ENCODE measurements around the gene MRPL40.

DNA sequence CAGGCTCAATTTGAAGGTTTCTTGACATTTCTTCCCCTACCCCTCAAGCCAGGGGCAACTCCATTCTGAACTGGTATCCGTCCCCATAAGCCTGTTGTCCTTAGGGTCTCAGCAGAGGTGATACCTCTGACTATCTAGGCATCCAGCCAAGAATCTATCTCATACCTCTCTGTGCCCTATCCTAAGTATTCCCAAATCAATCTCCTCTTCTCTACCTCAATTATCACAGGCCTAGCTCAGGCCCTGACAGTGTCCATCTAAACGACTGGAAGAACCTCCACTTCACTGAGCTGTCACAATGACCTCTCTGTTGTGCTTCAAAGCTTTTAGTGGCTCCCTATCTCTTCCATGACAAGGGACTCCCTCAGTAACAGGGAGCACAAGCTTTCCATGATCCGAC is 27.7 kb upstream of the MRPL40 start:
- TF ChIP-seq, protein P1, sequence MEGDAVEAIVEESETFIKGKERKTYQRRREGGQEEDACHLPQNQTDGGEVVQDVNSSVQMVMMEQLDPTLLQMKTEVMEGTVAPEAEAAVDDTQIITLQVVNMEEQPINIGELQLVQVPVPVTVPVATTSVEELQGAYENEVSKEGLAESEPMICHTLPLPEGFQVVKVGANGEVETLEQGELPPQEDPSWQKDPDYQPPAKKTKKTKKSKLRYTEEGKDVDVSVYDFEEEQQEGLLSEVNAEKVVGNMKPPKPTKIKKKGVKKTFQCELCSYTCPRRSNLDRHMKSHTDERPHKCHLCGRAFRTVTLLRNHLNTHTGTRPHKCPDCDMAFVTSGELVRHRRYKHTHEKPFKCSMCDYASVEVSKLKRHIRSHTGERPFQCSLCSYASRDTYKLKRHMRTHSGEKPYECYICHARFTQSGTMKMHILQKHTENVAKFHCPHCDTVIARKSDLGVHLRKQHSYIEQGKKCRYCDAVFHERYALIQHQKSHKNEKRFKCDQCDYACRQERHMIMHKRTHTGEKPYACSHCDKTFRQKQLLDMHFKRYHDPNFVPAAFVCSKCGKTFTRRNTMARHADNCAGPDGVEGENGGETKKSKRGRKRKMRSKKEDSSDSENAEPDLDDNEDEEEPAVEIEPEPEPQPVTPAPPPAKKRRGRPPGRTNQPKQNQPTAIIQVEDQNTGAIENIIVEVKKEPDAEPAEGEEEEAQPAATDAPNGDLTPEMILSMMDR (IDR thresholded peaks at IDR 0.05): no peak
- TF ChIP-seq POLR2A (IDR thresholded peaks at IDR 0.05) (no peak), POLR2AphosphoS5 (IDR thresholded peaks at IDR 0.05) (no peak)
